Measurements from ENCODE around the gene SKIL.
A peak's percentile ranks its signal among the peaks of the same experiment; 100 is the strongest.

Gene SKIL, protein sequence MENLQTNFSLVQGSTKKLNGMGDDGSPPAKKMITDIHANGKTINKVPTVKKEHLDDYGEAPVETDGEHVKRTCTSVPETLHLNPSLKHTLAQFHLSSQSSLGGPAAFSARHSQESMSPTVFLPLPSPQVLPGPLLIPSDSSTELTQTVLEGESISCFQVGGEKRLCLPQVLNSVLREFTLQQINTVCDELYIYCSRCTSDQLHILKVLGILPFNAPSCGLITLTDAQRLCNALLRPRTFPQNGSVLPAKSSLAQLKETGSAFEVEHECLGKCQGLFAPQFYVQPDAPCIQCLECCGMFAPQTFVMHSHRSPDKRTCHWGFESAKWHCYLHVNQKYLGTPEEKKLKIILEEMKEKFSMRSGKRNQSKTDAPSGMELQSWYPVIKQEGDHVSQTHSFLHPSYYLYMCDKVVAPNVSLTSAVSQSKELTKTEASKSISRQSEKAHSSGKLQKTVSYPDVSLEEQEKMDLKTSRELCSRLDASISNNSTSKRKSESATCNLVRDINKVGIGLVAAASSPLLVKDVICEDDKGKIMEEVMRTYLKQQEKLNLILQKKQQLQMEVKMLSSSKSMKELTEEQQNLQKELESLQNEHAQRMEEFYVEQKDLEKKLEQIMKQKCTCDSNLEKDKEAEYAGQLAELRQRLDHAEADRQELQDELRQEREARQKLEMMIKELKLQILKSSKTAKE

DNA sequence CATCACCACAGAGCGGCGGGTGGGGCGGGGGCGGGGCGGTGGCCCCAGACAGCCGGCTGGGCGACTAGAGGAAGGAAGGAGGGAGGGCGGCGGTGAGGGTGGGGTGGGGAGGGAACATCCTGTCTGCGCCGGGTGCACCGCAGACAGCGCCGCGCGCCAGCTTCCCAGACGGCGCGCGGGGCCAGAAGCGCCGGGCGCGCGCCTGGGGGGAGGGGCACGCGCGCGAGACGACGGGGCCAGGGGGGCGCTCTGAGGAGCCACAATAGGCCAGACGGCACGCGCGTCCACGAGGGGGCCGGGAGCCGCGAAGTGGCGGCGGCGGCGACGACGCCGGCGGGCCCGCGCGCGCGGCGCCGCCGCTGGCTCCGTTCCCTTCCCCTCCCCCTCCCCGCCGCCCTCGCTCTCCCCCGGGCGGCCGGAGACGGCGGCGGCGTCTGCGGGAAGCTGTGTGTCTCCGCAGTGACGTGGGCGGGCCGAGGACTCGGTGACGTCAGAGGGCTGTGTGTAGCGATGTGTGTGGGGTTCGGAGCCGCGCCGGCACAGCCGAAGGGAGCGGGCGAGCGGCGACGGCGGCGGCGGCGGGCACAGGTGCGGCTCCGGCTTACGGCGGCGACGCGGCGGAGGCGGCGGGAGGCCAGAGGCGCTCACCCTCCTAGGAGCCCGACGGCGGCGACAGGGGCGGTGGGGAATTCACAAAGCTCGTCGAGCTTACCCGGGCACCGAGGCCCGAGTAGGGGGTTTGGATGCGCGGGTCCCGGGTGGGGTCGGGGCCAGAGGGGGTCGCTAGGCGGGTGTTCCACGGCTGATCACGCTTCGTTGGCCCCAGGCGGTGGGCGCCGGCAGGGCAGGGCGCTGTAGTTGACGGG, at the start of gene SKIL:
TSS of gene SKIL (plus strand) at position 540 of the 866 bp plus-strand sequence. CDS start 2,617 bp downstream, outside the sequence.
- Histone ChIP-seq H3K4me1 (ENCODE audit: control insufficient read depth, insufficient read depth, low read length) (peaks cover 13% of the 10 kb centered on the region), H3K27me3 (ENCODE audit: control insufficient read depth, insufficient read depth, low read length) (no peaks in the 10 kb centered on the region)

DNA sequence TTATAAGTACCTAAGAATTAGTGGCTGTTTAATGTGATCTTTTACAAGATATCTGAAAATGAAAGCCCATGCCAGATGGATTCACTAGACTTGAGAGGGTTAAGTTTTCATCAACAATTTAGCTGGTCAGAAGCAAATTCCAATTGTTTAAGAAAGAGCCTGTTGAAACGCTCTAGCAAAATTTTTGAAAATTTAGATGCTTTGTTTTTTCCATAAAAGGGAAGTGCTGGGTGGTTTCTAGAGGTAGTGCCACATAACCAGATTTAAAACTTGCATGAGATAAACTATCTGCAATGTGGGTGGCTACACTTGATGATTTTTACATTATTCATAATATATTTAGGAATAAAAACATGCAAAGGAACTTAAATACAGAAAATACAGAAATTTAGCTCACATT, 48.5 kb upstream of the SKIL start:
- Histone ChIP-seq H3K9me3 (ENCODE audit: control insufficient read depth, insufficient read depth, low read length) (no peaks in the 10 kb centered on the region), H3K4me3 (ENCODE audit: low read depth, low read length) (no peak overlapping the region), H3K9ac (ENCODE audit: low read depth, low read length) (no peak overlapping the region), H3K36me3 (ENCODE audit: control insufficient read depth, insufficient read depth, low read length) (no peaks in the 10 kb centered on the region), H3K27me3 (ENCODE audit: control insufficient read depth, insufficient read depth, low read length) (no peaks in the 10 kb centered on the region), H3K4me1 (ENCODE audit: control insufficient read depth, insufficient read depth, low read length) (peaks cover 10% of the 10 kb centered on the region)

More for the DNA sequence above, at the start of gene SKIL:
- Histone ChIP-seq H3K4me3 (ENCODE audit: low read depth, low read length) (peak within 1 kb of the TSS; percentile 88), H3K36me3 (ENCODE audit: control insufficient read depth, insufficient read depth, low read length) (peaks cover 5% of the 10 kb centered on the region), H3K9ac (ENCODE audit: low read depth, low read length) (peak within 1 kb of the TSS; percentile 85), H3K9me3 (ENCODE audit: control insufficient read depth, insufficient read depth, low read length) (no peaks in the 10 kb centered on the region)

DNA sequence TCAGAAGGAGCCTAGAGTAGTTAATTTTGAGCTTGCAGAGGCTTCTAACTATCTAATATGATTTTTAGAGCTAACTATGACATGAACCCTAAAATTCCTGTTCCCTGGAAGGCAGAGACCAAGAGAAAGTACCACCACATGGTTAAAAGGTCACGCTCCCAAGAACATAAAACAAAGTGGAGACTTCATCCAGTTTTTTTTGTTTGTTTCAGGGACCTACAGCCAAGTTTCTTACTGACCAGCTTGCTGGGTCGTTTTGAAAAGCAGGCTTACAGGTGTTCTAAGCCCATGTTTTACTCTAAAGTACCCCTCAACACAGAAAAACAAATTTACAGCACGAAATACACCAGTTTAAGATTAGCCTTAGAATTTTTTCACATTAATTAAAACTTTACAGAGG, 39.6 kb upstream of the SKIL start:
- Histone ChIP-seq H3K9ac (ENCODE audit: low read depth, low read length) (no peak overlapping the region), H3K36me3 (ENCODE audit: control insufficient read depth, insufficient read depth, low read length) (no peaks in the 10 kb centered on the region), H3K27me3 (ENCODE audit: control insufficient read depth, insufficient read depth, low read length) (peaks cover 6% of the 10 kb centered on the region), H3K4me3 (ENCODE audit: low read depth, low read length) (no peak overlapping the region), H3K4me1 (ENCODE audit: control insufficient read depth, insufficient read depth, low read length) (peaks cover 2% of the 10 kb centered on the region), H3K9me3 (ENCODE audit: control insufficient read depth, insufficient read depth, low read length) (no peaks in the 10 kb centered on the region)

DNA sequence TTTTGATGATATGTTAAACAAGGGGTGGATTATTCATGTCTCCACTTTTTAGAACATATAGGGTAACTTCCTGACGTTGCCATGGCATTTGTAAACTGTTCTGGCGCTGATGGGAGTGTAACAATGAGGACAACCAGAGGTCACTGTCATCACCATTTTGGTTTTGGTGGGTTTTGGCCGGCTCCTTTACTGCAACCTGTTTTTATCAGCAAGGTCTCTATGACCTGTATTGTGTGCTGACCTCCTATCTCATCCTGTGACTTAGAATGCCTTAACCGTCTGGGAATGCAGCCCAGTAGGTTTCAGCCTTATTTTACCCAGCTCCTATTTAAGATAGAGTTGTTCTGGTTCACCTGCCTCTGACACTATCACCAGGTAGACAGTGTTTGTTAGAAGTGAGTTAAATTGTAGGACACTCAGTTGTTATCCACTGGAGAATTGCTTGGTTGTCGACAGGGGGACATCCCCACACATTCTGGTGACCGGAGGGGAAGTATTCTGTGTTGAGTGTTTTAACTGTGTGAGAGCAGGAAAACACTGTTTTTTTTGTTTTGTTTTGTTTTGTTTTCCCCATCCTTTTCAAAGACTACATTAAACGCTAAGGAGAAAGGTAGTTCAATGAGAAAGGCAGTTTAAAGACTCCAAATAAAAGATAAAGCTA, 36.9 kb upstream of the SKIL start:
- H3K4me3 ChIP-seq (ENCODE audit: low read depth, low read length) = no peak overlapping the region
- no peak overlapping the region for H3K9ac ChIP-seq (ENCODE audit: low read depth, low read length)
- peaks cover 6% of the 10 kb centered on the region for H3K27me3 ChIP-seq (ENCODE audit: control insufficient read depth, insufficient read depth, low read length)
- no peaks in the 10 kb centered on the region for H3K9me3 ChIP-seq (ENCODE audit: control insufficient read depth, insufficient read depth, low read length)
- no peaks in the 10 kb centered on the region for H3K36me3 ChIP-seq (ENCODE audit: control insufficient read depth, insufficient read depth, low read length)
- peaks cover 6% of the 10 kb centered on the region for H3K4me1 ChIP-seq (ENCODE audit: control insufficient read depth, insufficient read depth, low read length)

DNA sequence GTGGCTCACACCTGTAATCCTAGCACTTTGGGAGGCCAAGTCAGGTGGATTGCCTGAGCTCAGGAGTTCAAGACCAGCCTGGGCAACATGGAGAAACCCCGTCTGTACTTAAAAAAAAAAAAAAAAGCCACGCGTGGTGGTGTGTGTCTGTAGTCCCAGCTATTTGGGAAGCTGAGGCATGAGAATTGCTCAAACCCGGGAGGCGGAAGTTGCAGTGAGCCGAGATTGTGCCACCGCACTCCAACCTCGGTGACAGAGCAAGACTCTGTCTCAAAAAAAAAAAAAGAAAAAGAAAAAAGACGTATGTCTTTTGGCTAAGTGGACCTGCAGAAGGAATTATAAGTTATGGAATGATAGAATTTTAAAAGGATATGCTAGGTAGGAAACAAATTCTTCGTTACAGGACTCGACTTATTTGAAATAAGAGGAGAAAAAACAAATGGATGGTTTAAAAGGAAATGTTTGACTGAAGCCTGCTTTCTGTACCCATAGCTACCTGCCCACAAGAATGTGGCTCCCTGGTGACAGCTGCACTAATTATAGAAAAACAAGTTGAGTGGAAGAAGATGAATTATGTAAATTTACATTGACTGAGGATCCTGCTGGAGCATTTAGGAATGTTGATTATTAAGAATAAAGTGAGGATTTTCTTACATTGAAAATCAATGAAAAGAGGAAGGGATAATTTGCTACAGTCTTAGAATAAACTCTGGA, 36.0 kb upstream of the SKIL start:
- Histone ChIP-seq H3K4me1 (ENCODE audit: control insufficient read depth, insufficient read depth, low read length) (peaks cover 6% of the 10 kb centered on the region), H3K9me3 (ENCODE audit: control insufficient read depth, insufficient read depth, low read length) (no peaks in the 10 kb centered on the region), H3K4me3 (ENCODE audit: low read depth, low read length) (no peak overlapping the region), H3K36me3 (ENCODE audit: control insufficient read depth, insufficient read depth, low read length) (no peaks in the 10 kb centered on the region), H3K27me3 (ENCODE audit: control insufficient read depth, insufficient read depth, low read length) (peaks cover 6% of the 10 kb centered on the region), H3K9ac (ENCODE audit: low read depth, low read length) (no peak overlapping the region)

DNA sequence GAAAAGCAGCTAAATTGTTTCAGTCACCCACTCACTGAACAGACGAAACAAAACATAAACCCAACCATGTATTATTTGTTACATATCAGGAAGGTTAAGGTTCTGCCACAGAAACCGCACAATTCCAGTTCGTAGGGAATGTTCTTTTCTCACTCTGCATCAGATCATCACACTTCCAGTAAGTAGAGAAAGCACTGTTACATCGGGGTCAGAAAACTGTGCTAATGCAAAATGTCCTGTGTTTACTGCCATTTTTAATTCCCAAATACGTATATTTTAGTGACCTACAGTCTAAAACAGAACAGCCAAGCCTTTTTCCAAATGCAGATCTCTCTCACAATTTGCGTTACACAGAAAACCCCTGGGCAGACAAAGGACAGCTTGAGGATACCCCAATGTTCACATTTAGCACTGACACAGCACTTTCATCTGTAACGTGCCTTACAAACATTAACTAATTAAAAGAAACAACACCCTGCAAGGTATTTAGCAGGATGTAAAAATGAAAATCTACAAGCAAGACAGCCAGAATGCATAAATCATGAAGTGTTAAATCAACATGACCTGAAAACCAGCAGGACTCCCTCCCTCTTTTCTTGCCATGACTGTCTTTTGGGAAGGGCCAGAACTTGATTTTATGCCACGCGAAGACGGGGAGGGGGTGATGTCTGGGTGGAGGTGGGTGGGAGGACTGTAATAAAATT, 34.8 kb upstream of the SKIL start:
- Histone ChIP-seq H3K9me3 (ENCODE audit: control insufficient read depth, insufficient read depth, low read length) (peaks cover 2% of the 10 kb centered on the region), H3K27me3 (ENCODE audit: control insufficient read depth, insufficient read depth, low read length) (peaks cover 4% of the 10 kb centered on the region), H3K4me1 (ENCODE audit: control insufficient read depth, insufficient read depth, low read length) (peaks cover 6% of the 10 kb centered on the region), H3K9ac (ENCODE audit: low read depth, low read length) (no peak overlapping the region), H3K36me3 (ENCODE audit: control insufficient read depth, insufficient read depth, low read length) (no peaks in the 10 kb centered on the region), H3K4me3 (ENCODE audit: low read depth, low read length) (no peak overlapping the region)

DNA sequence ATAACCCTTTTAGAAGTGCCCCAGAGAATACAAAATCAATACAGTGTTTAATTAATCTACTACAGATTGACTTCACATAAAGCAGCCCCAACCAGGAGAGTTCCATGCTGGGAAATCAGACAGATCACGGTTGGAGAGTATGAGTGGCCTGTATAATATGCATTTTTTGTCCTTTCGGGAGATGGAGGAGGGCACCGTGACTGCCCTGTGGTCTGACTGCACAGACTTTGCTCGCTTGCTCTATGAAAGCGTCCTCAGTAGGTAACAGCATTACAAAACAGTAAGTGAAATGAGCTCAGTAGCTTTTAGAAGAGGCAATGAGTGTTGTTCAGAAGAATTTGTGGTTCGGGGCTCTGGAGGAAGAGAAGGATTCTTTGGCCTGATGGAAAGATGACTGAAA, 34.2 kb upstream of the SKIL start:
- H3K4me1 ChIP-seq (ENCODE audit: control insufficient read depth, insufficient read depth, low read length) = peaks cover 6% of the 10 kb centered on the region
- H3K4me3 ChIP-seq (ENCODE audit: low read depth, low read length) = no peak overlapping the region
- H3K9me3 ChIP-seq (ENCODE audit: control insufficient read depth, insufficient read depth, low read length) = peaks cover 4% of the 10 kb centered on the region
- no peaks in the 10 kb centered on the region for H3K27me3 ChIP-seq (ENCODE audit: control insufficient read depth, insufficient read depth, low read length)
- H3K9ac ChIP-seq (ENCODE audit: low read depth, low read length) = no peak overlapping the region
- H3K36me3 ChIP-seq (ENCODE audit: control insufficient read depth, insufficient read depth, low read length) = no peaks in the 10 kb centered on the region

DNA sequence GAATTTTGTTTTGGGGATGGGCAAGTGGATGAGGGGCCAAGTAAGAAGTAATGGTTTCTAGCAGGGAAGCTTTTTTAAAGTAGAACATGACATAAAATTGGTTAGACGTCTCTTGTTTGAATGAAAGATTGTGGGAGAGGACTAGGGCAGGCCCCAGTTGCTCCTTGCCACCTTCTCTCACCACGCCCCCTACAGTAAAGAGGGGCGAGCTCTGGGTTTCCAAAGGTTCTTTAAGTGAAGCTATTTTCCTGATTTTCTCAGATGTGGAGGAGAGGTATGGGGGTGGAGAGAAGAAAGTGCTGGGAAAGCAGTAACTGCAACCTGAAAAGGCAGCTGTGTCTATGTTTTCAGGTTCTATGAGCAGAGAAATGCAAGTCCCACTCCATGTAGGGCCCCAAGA, 32.6 kb upstream of the SKIL start:
- H3K9me3 ChIP-seq (ENCODE audit: control insufficient read depth, insufficient read depth, low read length) = peaks cover 4% of the 10 kb centered on the region
- H3K4me1 ChIP-seq (ENCODE audit: control insufficient read depth, insufficient read depth, low read length) = peaks cover 6% of the 10 kb centered on the region
- no peaks in the 10 kb centered on the region for H3K27me3 ChIP-seq (ENCODE audit: control insufficient read depth, insufficient read depth, low read length)
- H3K4me3 ChIP-seq (ENCODE audit: low read depth, low read length) = no peak overlapping the region
- no peaks in the 10 kb centered on the region for H3K36me3 ChIP-seq (ENCODE audit: control insufficient read depth, insufficient read depth, low read length)
- H3K9ac ChIP-seq (ENCODE audit: low read depth, low read length) = no peak overlapping the region

DNA sequence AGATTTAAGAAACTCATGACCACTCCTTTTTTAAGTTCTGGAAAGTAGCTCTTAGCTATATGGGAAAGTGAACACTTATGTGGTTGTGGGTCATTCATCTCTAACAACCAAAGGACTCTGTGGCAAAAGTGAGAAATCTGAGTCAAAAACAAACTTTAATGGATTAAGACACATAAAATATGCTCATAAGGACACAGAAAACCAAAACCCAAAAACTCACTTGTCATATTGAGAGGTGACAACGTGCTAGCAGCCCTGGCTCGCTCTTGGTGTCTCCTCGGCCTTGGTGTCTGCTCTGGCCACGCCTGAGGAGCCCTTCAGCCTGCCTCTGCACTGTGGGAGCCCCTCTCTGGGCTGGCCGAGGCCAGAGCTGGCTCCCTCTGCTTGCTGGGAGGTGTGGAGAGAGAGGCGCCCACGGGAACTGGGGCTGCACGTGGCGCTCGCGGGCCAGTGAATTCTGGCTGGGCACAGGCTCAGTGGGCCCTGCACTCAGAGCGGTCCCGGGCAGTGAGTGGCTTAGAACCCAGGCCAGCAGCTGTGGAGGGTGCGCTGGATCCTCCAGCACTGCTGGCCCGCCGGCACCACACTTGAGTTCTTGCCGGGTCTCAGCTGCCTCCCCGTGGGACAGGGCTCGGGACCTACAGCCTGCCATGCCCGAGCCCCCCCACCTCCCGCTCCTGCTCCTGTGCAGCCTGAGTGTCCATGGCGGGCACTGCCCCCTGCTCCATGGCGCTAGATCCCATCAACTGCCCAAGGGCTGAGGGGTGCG, 30.3 kb upstream of the SKIL start:
- Histone ChIP-seq H3K36me3 (ENCODE audit: control insufficient read depth, insufficient read depth, low read length) (no peaks in the 10 kb centered on the region), H3K4me3 (ENCODE audit: low read depth, low read length) (no peak overlapping the region), H3K9me3 (ENCODE audit: control insufficient read depth, insufficient read depth, low read length) (peaks cover 4% of the 10 kb centered on the region), H3K27me3 (ENCODE audit: control insufficient read depth, insufficient read depth, low read length) (no peaks in the 10 kb centered on the region), H3K4me1 (ENCODE audit: control insufficient read depth, insufficient read depth, low read length) (peaks cover 6% of the 10 kb centered on the region), H3K9ac (ENCODE audit: low read depth, low read length) (no peak overlapping the region)

Data from iPS-15b (cell line).